SU-DHL-6 (cell line): ENCODE results near the gene TPPP2.

Experiments used
- H2AFZ ChIP-seq: fragments of 200-600 bp; sonication (generic); 2 replicates; pipeline ENCODE4 v1.6.1; 2014; ENCODE audit warnings: low read depth, mild to moderate bottlenecking, moderate library complexity, mixed read lengths, antibody characterized with exemption, low read length; ENCODE audit not compliant: severe bottlenecking
- H3F3A ChIP-seq: fragments of 200-600 bp; shearing (Covaris generic); 2 replicates; pipeline ENCODE4 v1.6.0; 2016; ENCODE audit warnings: antibody characterized with exemption, mild to moderate bottlenecking; ENCODE audit not compliant: insufficient read depth
- H3K27ac ChIP-seq: fragments of 200-600 bp; sonication (generic); 2 replicates; pipeline ENCODE4 v1.5.1; 2016; ENCODE audit warnings: low read depth, mild to moderate bottlenecking, low read length, moderate library complexity, mixed read lengths
- H3K27me3 ChIP-seq: fragments of 200-600 bp; sonication (generic), shearing (Covaris generic); 2 replicates; pipeline ENCODE4 v1.6.0; 2014; ENCODE audit warnings: mild to moderate bottlenecking, low read length
- H3K36me3 ChIP-seq: fragments of 200-600 bp; sonication (generic); 2 replicates; pipeline ENCODE4 v1.6.1; 2014; ENCODE audit warnings: mild to moderate bottlenecking, low read length, mixed read lengths
- H3K4me2 ChIP-seq: fragments of 300-600, 200-600 bp; shearing (Covaris generic), sonication (generic); 2 replicates; pipeline ENCODE4 v1.6.0; 2014; ENCODE audit warnings: low read length, low read depth, mild to moderate bottlenecking; ENCODE audit not compliant: poor library complexity, severe bottlenecking
- H3K4me3 ChIP-seq: fragments of 200-600 bp; sonication (generic); 2 replicates; pipeline ENCODE4 v1.5.1; 2014; ENCODE audit warnings: antibody characterized with exemption, low read length, mild to moderate bottlenecking, mixed read lengths; ENCODE audit not compliant: insufficient read depth, poor library complexity, severe bottlenecking
- H3K79me2 ChIP-seq: fragments of 200-600 bp; sonication (generic); 2 replicates; pipeline ENCODE4 v1.6.1; 2014; ENCODE audit warnings: mild to moderate bottlenecking, low read length, moderate library complexity; ENCODE audit not compliant: insufficient read depth
- H3K9ac ChIP-seq: fragments of 200-600 bp; sonication (generic); 2 replicates; pipeline ENCODE4 v1.7.0; 2014; ENCODE audit warnings: mild to moderate bottlenecking, low read length
- H3K9me2 ChIP-seq: fragments of 200-600 bp; sonication (generic); replicated peaks from 2 replicates; pipeline ENCODE4 v1.6.1; 2014; ENCODE audit warnings: low read length; ENCODE audit not compliant: insufficient read depth
- H3K9me3 ChIP-seq: fragments of 200-600 bp; sonication (generic); 2 replicates; pipeline ENCODE4 v1.6.1; 2014; ENCODE audit warnings: low read length, mixed read lengths; ENCODE audit not compliant: insufficient read depth
- H4K20me1 ChIP-seq: fragments of 200-600 bp; sonication (generic); 2 replicates; pipeline ENCODE4 v1.6.1; 2014; ENCODE audit warnings: low read depth, mild to moderate bottlenecking, antibody characterized with exemption, low read length, moderate library complexity, mixed read lengths
- EZH2phosphoT487 ChIP-seq: fragments of 200-600 bp; sonication (generic), shearing (Covaris generic); conservative IDR thresholded peaks from 2 replicates; pipeline ENCODE4 v1.6.1; 2018; ENCODE audit warnings: mild to moderate bottlenecking, antibody characterized with exemption, low read length, moderate library complexity, mixed read lengths
- TF ChIP-seq, protein P1 (sequence below): fragments of 200-600 bp; sonication (generic); IDR thresholded peaks from one replicate; pipeline ENCODE4 v1.5.1; 2017; ENCODE audit warnings: antibody characterized with exemption, mild to moderate bottlenecking, low read length, moderate library complexity; ENCODE audit not compliant: insufficient read depth, poor library complexity, severe bottlenecking

TPPP2 gene

GRCh38 chr14:20997564-20997963 lies 32.5 kb upstream of the TPPP2 start:
- H4K20me1 ChIP-seq = no peaks in the 10 kb centered on the region
- H3K9me3 ChIP-seq = no peaks in the 10 kb centered on the region
- H3F3A ChIP-seq = no peaks in the 10 kb centered on the region
- no peaks in the 10 kb centered on the region for H3K79me2 ChIP-seq
- H3K4me3 ChIP-seq = no peak overlapping the region
- no peak overlapping the region for H3K27ac ChIP-seq
- H3K9me2 ChIP-seq = no peaks in the 10 kb centered on the region
- TF ChIP-seq, protein P1, sequence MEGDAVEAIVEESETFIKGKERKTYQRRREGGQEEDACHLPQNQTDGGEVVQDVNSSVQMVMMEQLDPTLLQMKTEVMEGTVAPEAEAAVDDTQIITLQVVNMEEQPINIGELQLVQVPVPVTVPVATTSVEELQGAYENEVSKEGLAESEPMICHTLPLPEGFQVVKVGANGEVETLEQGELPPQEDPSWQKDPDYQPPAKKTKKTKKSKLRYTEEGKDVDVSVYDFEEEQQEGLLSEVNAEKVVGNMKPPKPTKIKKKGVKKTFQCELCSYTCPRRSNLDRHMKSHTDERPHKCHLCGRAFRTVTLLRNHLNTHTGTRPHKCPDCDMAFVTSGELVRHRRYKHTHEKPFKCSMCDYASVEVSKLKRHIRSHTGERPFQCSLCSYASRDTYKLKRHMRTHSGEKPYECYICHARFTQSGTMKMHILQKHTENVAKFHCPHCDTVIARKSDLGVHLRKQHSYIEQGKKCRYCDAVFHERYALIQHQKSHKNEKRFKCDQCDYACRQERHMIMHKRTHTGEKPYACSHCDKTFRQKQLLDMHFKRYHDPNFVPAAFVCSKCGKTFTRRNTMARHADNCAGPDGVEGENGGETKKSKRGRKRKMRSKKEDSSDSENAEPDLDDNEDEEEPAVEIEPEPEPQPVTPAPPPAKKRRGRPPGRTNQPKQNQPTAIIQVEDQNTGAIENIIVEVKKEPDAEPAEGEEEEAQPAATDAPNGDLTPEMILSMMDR = no peak
- no peak for TF ChIP-seq EZH2phosphoT487
- H3K36me3 ChIP-seq = peaks cover 15% of the 10 kb centered on the region
- no peak overlapping the region for H3K9ac ChIP-seq
- H3K27me3 ChIP-seq = no peaks in the 10 kb centered on the region
- H3K4me2 ChIP-seq = no peak overlapping the region
- H2AFZ ChIP-seq = no peak overlapping the region

GRCh38 chr14:20998139-20998538 lies 31.9 kb upstream of the TPPP2 start:
- no peaks in the 10 kb centered on the region for H3K27me3 ChIP-seq
- no peak overlapping the region for H2AFZ ChIP-seq
- TF ChIP-seq, protein P1 = no peak
- TF ChIP-seq EZH2phosphoT487 = no peak
- H3K36me3 ChIP-seq = peaks cover 10% of the 10 kb centered on the region
- H3K4me3 ChIP-seq = no peak overlapping the region
- H3K4me2 ChIP-seq = no peak overlapping the region
- H4K20me1 ChIP-seq = no peaks in the 10 kb centered on the region
- no peak overlapping the region for H3K9ac ChIP-seq
- H3K9me2 ChIP-seq = no peaks in the 10 kb centered on the region
- no peaks in the 10 kb centered on the region for H3K79me2 ChIP-seq
- no peak overlapping the region for H3K27ac ChIP-seq
- H3F3A ChIP-seq = no peaks in the 10 kb centered on the region
- H3K9me3 ChIP-seq = no peaks in the 10 kb centered on the region

DNA sequence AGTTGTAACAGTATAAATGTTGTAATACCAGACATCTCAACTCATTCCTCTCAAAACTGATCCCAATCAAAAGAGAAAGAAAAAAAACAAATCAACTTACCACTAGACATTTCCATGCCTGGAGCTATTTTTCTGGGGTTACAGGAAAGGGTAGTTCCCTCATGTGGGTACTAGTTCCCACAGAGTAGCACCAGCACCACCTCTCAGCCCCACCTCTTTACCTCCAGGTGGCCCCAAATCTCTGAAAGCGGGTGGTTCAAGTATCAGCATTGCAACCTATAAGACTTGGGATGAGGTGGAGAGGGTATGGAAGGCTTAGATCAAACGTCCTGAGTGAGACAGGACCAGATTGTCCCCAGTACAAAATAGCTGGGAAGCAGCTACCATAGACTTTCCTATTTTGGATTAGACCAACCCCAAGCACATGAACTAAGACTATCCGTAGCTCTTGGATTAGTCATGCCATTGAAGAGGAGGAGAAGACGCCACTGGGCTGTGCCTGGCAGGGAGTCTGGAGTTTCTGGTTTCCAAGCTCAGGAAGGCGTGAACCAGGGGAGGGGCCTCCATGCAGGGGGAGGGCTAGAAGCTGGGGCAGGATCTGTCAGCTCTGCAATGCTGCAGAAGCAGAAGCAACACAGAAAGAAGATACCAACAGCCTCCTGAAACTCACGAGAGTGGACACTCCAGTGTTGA lies 31.2 kb upstream of the TPPP2 start, which contains the start of gene SLC39A2:
Gene SLC39A2 (plus strand): TSS at position 620 of the 693 bp plus-strand sequence. CDS start 154 bp downstream, outside the sequence.
- Histone ChIP-seq H3K36me3 (peaks cover 7% of the 10 kb centered on the region; the same call in 1 of the 2 replicates), H3K4me3 (no peak within 1 kb of the TSS), H2AFZ (no peak within 1 kb of the TSS), H3F3A (no peaks in the 10 kb centered on the region), H3K9me3 (no peaks in the 10 kb centered on the region), H3K4me2 (no peak within 1 kb of the TSS), H3K27ac (no peak within 1 kb of the TSS), H4K20me1 (no peaks in the 10 kb centered on the region), H3K79me2 (no peaks in the 10 kb centered on the region), H3K9me2 (no peaks in the 10 kb centered on the region), H3K9ac (no peak within 1 kb of the TSS), H3K27me3 (no peaks in the 10 kb centered on the region)
- TF ChIP-seq, protein P1 = no peak
- no peak for TF ChIP-seq EZH2phosphoT487
